GM21786 (cell line): ENCODE results near the gene EIF2B1.
"Not testable (repeated sequence)": the region's sequence is repeated elsewhere in the genome, so short reads cannot be mapped to it uniquely, and the experiment has no call there.

ENCODE experiments used
- ATAC-seq: cut with Tn5 transposase; IDR thresholded peaks from one replicate; pipeline ENCODE4 v1.9.1; 2021; ENCODE audit not compliant: unreplicated experiment

EIF2B1 gene

GRCh38 chr12:123621101-123621500, 12.4 kb downstream of the EIF2B1 start:
- no peak for ATAC-seq

- no peak for ATAC-seq
Measured at GRCh38 chr12:123617580-123617979, 15.9 kb downstream of the EIF2B1 start.

GRCh38 chr12:123617144-123617543, 16.3 kb downstream of the EIF2B1 start:
- ATAC-seq: no peak

GRCh38 chr12:123614531-123614930, 19.0 kb downstream of the EIF2B1 start:
- no peak for ATAC-seq

GRCh38 chr12:123614110-123614509, 19.4 kb downstream of the EIF2B1 start:
- ATAC-seq: no peak

GRCh38 chr12:123608182-123608581, 25.3 kb downstream of the EIF2B1 start:
- ATAC-seq: no peak

GRCh38 chr12:123607756-123608155, 25.7 kb downstream of the EIF2B1 start:
- ATAC-seq: no peak

- not testable (repeated sequence) for ATAC-seq
Measured at GRCh38 chr12:123603495-123603894, 30.0 kb downstream of the EIF2B1 start.

- peak; percentile 7 for ATAC-seq
Measured at GRCh38 chr12:123602651-123603195, 30.8 kb downstream of the EIF2B1 start.

GRCh38 chr12:123601602-123602489, 31.6 kb downstream of the EIF2B1 start, which contains the start of gene DDX55:
Gene DDX55 (plus strand): TSS chr12:123602099. CDS start chr12:123602149, 50 bp downstream.
- ATAC-seq: peak; percentile 85

GRCh38 chr12:123599721-123600120, 33.8 kb downstream of the EIF2B1 start:
- no peak for ATAC-seq

- no peak for ATAC-seq
Measured at GRCh38 chr12:123599310-123599709, 34.2 kb downstream of the EIF2B1 start.

GRCh38 chr12:123598522-123598921, 35.0 kb downstream of the EIF2B1 start:
- ATAC-seq: no peak

GRCh38 chr12:123597100-123597499, 36.4 kb downstream of the EIF2B1 start:
- ATAC-seq: no peak

GRCh38 chr12:123595729-123596128, 37.8 kb downstream of the EIF2B1 start:
- ATAC-seq: no peak

GRCh38 chr12:123591702-123592481, 41.6 kb downstream of the EIF2B1 start:
- no peak for ATAC-seq

- no peak for ATAC-seq
Measured at GRCh38 chr12:123580772-123581171, 52.7 kb downstream of the EIF2B1 start.

- not testable (repeated sequence) for ATAC-seq
Measured at GRCh38 chr12:123578829-123579228, 54.7 kb downstream of the EIF2B1 start.

- no peak for ATAC-seq
Measured at GRCh38 chr12:123578243-123578642, 55.2 kb downstream of the EIF2B1 start.

- no peak for ATAC-seq
Measured at GRCh38 chr12:123576611-123577010, 56.9 kb downstream of the EIF2B1 start.

GRCh38 chr12:123573870-123574269, 59.6 kb downstream of the EIF2B1 start:
- ATAC-seq: no peak

GRCh38 chr12:123572391-123572790, 61.1 kb downstream of the EIF2B1 start:
- no peak for ATAC-seq
